HepG2 (cell line): ENCODE data around the gene SLC22A23. TPM values are rescaled to one million over a fixed set of nuclear protein-coding genes. Genes with fewer than 3 reads are reported as not detected.
A peak's percentile ranks its signal among the peaks of the same experiment; 100 is the strongest.

Source experiments
- ARNT2 ChIP-seq: sonication (generic); formaldehyde crosslinking; IDR thresholded peaks from 2 replicates; pipeline ENCODE4 v1.8.0; 2022; ENCODE audit warnings: mild to moderate bottlenecking, low read depth, missing genetic modification reagents, moderate library complexity
- CCAR2 ChIP-seq: fragments of 200-400 bp; formaldehyde crosslinking; optimal IDR thresholded peaks from 2 replicates; pipeline ENCODE3; 2018; ENCODE audit warnings: low read depth, mild to moderate bottlenecking, low read length, moderate library complexity
- DMAP1 ChIP-seq: IDR thresholded peaks from 2 replicates; pipeline ENCODE4 v1.6.1; 2016
- ETV5 ChIP-seq: IDR thresholded peaks from 2 replicates; pipeline ENCODE4 v1.6.1; 2018; ENCODE audit warnings: missing biosample characterization, missing genetic modification reagents, inconsistent platforms, borderline replicate concordance
- HMGA1 ChIP-seq: sonication (generic); formaldehyde crosslinking; conservative IDR thresholded peaks from 2 replicates; pipeline ENCODE4 v1.4.0; 2020; ENCODE audit warnings: missing genetic modification reagents
- JUND ChIP-seq: sonication (generic); formaldehyde crosslinking; IDR thresholded peaks from 2 replicates; pipeline ENCODE4 v1.8.0; 2022; ENCODE audit warnings: mild to moderate bottlenecking, missing genetic modification reagents
- NFAT5 ChIP-seq: sonication (generic); formaldehyde crosslinking; IDR thresholded peaks from 2 replicates; pipeline ENCODE4 v1.4.0; 2020; ENCODE audit warnings: missing genetic modification reagents
- PAWR ChIP-seq: sonication (generic); formaldehyde crosslinking; IDR thresholded peaks from 2 replicates; pipeline ENCODE4 v1.4.0; 2020; ENCODE audit warnings: missing genetic modification reagents, mild to moderate bottlenecking, borderline replicate concordance
- PHF5A ChIP-seq: IDR thresholded peaks from one replicate; pipeline ENCODE4 v1.6.1; 2018; ENCODE audit warnings: low read depth, missing genetic modification reagents; ENCODE audit not compliant: unreplicated experiment
- PHF8 ChIP-seq: sonication (generic); formaldehyde crosslinking; IDR thresholded peaks from 2 replicates; pipeline ENCODE4 v1.5.0; 2020; ENCODE audit warnings: missing genetic modification reagents
- POLR2AphosphoS5 ChIP-seq: IDR thresholded peaks from 2 replicates; pipeline ENCODE4 v1.6.1; 2012; ENCODE audit warnings: low read depth, low read length
- RBAK ChIP-seq: sonication (generic); formaldehyde crosslinking; IDR thresholded peaks from 2 replicates; pipeline ENCODE4 v1.5.1; 2020; ENCODE audit warnings: mild to moderate bottlenecking, missing genetic modification reagents
- SOX5 ChIP-seq: IDR thresholded peaks from 2 replicates; pipeline ENCODE4 v1.6.1; 2016; ENCODE audit warnings: borderline replicate concordance
- YEATS2 ChIP-seq: sonication (generic); formaldehyde crosslinking; IDR thresholded peaks from 2 replicates; pipeline ENCODE4 v1.4.0; 2020; ENCODE audit warnings: missing genetic modification reagents, borderline replicate concordance
- ZNF225 ChIP-seq: sonication (generic); formaldehyde crosslinking; IDR thresholded peaks from 2 replicates; pipeline ENCODE4 v1.4.0; 2020; ENCODE audit warnings: mild to moderate bottlenecking, missing genetic modification reagents
- ZNF446 ChIP-seq: sonication (generic); formaldehyde crosslinking; IDR thresholded peaks from 2 replicates; pipeline ENCODE4 v1.5.0; 2020; ENCODE audit warnings: mild to moderate bottlenecking, missing genetic modification reagents
- ZNF619 ChIP-seq: sonication (generic); formaldehyde crosslinking; IDR thresholded peaks from 2 replicates; pipeline ENCODE4 v1.4.0; 2020; ENCODE audit warnings: mild to moderate bottlenecking, missing genetic modification reagents
- ZNF652 ChIP-seq: IDR thresholded peaks from 2 replicates; pipeline ENCODE4 v1.6.1; 2016; ENCODE audit warnings: low read depth, borderline replicate concordance
- ZNF747 ChIP-seq: sonication (generic); formaldehyde crosslinking; IDR thresholded peaks from 2 replicates; pipeline ENCODE4 v1.8.1; 2023; ENCODE audit warnings: missing genetic modification reagents, mild to moderate bottlenecking, borderline replicate concordance
- ZNF776 ChIP-seq: sonication (generic); formaldehyde crosslinking; IDR thresholded peaks from 2 replicates; pipeline ENCODE4 v1.4.0; 2020; ENCODE audit warnings: mild to moderate bottlenecking, missing genetic modification reagents
- polyA plus RNA-seq, 8 experiments: library from polyadenylated mRNA; depleted of rRNA in 3 of 8; stranded (reverse) in 7 of 8; unstranded in 1 of 8; fragments of >200 nt; fragmentation: Illumina TruSeq in 4 of 8; extraction: Trizol in 4 of 8; gene quantifications; 2 replicates each; pipeline versions ENCODE4 v1.2.1 to v1.2.3, GENCODE V29; 2011 to 2016; ENCODE audit warnings: low read depth in 4 of 8, missing spikeins in 1 of 8, mixed read lengths in 1 of 8; ENCODE audit not compliant: insufficient read depth in 1 of 8
- total RNA-seq, 5 experiments: library from RNA; depleted of rRNA; stranded (reverse); fragments of >200 nt; fragmentation: Illumina TruSeq; extraction: Trizol; gene quantifications; 2 replicates each; pipeline ENCODE4 v1.2.3, GENCODE V29; 2016; ENCODE audit warnings: low read depth in 1 of 5
- TF ChIP-seq, protein P1 (sequence below): IDR thresholded peaks from 2 replicates; pipeline ENCODE4 v1.6.1; 2016; ENCODE audit warnings: mild to moderate bottlenecking
- TF ChIP-seq, protein P2 (sequence below): sonication (generic); formaldehyde crosslinking; IDR thresholded peaks from 2 replicates; pipeline ENCODE4 v1.4.0; 2020; ENCODE audit warnings: missing genetic modification reagents, borderline replicate concordance

SLC22A23 gene
- total and polyA plus RNA-seq, 2 of the 13 experiments (the other 11 are each of a cell fraction or from before 2014, with no cell fraction given): 11.8 to 17.5 TPM

DNA sequence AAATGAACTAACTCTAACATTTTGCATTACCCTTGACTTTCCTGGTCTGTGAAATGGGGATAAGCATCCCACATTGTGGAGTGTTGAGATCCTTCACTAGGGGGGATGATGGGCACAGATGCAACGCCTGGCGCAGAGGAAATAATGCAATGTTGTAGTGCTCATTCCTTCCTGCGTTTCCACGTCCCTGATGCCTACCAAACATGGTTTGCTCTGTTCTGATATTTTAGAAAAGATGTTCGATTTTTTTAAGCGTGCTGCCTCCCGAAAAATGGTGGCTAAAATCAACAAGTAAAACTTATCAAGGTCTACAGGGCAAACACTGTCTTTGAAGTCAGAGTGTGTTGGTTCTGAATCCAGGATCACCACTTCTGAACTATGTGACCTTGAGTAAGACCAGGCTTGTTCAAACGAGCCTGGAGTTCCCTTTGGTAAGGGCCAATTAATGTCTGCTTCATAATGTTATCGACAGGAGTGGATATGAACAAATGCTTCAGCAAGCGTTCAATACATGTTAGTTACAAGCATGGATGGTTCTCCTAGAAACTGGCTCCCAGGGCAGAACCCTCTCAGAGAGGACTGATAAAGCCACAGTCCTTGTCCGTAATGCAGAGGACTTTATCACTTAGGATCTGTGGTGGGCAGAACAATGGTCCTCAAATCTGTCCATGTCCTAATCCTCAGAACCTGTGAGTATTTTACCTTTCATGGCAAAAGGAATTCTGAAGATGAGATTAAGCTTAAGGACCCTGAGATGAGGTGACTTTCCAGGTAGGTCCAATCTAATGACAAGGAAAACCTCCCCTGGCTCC is 44.7 kb downstream of the SLC22A23 start (continued):
- TF ChIP-seq, protein P1, sequence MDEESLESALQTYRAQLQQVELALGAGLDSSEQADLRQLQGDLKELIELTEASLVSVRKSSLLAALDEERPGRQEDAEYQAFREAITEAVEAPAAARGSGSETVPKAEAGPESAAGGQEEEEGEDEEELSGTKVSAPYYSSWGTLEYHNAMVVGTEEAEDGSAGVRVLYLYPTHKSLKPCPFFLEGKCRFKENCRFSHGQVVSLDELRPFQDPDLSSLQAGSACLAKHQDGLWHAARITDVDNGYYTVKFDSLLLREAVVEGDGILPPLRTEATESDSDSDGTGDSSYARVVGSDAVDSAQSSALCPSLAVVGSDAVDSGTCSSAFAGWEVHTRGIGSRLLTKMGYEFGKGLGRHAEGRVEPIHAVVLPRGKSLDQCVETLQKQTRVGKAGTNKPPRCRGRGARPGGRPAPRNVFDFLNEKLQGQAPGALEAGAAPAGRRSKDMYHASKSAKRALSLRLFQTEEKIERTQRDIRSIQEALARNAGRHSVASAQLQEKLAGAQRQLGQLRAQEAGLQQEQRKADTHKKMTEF (CRISPR knock-in tag): peak; percentile 60; the same call in 1 of the 2 replicates
- TF ChIP-seq ZNF446 (CRISPR knock-in tag): no peak
- TF ChIP-seq YEATS2 (CRISPR knock-in tag): no peak
- no peak for TF ChIP-seq PHF5A (CRISPR knock-in tag)
- peak; percentile 38; the same call in 1 of the 2 replicates for TF ChIP-seq ETV5 (CRISPR knock-in tag)
- TF ChIP-seq JUND: no peak
- no peak; the same call in 1 of the 2 replicates for TF ChIP-seq PHF8 (CRISPR knock-in tag)
- no peak for TF ChIP-seq RBAK (CRISPR knock-in tag)
- TF ChIP-seq PAWR (CRISPR knock-in tag): no peak
- TF ChIP-seq ZNF619 (CRISPR knock-in tag): peak; percentile 19; the same call in 1 of the 2 replicates
- no peak for TF ChIP-seq ZNF747 (CRISPR knock-in tag)
- no peak for TF ChIP-seq NFAT5 (CRISPR knock-in tag)
- no peak for TF ChIP-seq DMAP1
- no peak for TF ChIP-seq POLR2AphosphoS5
- no peak for TF ChIP-seq HMGA1 (CRISPR knock-in tag)
- no peak for TF ChIP-seq CCAR2
- no peak for TF ChIP-seq ZNF225 (CRISPR knock-in tag)
- no peak for TF ChIP-seq ZNF776 (CRISPR knock-in tag)
- TF ChIP-seq ZNF652 (CRISPR knock-in tag): no peak
- TF ChIP-seq, protein P2, sequence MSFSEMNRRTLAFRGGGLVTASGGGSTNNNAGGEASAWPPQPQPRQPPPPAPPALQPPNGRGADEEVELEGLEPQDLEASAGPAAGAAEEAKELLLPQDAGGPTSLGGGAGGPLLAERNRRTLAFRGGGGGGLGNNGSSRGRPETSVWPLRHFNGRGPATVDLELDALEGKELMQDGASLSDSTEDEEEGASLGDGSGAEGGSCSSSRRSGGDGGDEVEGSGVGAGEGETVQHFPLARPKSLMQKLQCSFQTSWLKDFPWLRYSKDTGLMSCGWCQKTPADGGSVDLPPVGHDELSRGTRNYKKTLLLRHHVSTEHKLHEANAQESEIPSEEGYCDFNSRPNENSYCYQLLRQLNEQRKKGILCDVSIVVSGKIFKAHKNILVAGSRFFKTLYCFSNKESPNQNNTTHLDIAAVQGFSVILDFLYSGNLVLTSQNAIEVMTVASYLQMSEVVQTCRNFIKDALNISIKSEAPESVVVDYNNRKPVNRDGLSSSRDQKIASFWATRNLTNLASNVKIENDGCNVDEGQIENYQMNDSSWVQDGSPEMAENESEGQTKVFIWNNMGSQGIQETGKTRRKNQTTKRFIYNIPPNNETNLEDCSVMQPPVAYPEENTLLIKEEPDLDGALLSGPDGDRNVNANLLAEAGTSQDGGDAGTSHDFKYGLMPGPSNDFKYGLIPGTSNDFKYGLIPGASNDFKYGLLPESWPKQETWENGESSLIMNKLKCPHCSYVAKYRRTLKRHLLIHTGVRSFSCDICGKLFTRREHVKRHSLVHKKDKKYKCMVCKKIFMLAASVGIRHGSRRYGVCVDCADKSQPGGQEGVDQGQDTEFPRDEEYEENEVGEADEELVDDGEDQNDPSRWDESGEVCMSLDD (CRISPR knock-in tag): no peak
- TF ChIP-seq ARNT2 (CRISPR knock-in tag): no peak
- peak; percentile 58 for TF ChIP-seq SOX5 (CRISPR knock-in tag)
